Hematopoietic multipotent progenitor cell treated with erythropoietin and hydrocortisone succinate and interleukin-3 and kit ligand, for 6 days (in vitro differentiated cells): ENCODE measurements around the gene NCF2.
"Not testable (repeated sequence)": the region's sequence is repeated elsewhere in the genome, so short reads cannot be mapped to it uniquely, and the experiment has no call there.

ENCODE experiments used
- DNase-seq: peaks from one replicate; pipeline ENCODE4 v3.0.0-alpha.2; 2015

NCF2 gene, protein sequence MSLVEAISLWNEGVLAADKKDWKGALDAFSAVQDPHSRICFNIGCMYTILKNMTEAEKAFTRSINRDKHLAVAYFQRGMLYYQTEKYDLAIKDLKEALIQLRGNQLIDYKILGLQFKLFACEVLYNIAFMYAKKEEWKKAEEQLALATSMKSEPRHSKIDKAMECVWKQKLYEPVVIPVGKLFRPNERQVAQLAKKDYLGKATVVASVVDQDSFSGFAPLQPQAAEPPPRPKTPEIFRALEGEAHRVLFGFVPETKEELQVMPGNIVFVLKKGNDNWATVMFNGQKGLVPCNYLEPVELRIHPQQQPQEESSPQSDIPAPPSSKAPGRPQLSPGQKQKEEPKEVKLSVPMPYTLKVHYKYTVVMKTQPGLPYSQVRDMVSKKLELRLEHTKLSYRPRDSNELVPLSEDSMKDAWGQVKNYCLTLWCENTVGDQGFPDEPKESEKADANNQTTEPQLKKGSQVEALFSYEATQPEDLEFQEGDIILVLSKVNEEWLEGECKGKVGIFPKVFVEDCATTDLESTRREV

DNA sequence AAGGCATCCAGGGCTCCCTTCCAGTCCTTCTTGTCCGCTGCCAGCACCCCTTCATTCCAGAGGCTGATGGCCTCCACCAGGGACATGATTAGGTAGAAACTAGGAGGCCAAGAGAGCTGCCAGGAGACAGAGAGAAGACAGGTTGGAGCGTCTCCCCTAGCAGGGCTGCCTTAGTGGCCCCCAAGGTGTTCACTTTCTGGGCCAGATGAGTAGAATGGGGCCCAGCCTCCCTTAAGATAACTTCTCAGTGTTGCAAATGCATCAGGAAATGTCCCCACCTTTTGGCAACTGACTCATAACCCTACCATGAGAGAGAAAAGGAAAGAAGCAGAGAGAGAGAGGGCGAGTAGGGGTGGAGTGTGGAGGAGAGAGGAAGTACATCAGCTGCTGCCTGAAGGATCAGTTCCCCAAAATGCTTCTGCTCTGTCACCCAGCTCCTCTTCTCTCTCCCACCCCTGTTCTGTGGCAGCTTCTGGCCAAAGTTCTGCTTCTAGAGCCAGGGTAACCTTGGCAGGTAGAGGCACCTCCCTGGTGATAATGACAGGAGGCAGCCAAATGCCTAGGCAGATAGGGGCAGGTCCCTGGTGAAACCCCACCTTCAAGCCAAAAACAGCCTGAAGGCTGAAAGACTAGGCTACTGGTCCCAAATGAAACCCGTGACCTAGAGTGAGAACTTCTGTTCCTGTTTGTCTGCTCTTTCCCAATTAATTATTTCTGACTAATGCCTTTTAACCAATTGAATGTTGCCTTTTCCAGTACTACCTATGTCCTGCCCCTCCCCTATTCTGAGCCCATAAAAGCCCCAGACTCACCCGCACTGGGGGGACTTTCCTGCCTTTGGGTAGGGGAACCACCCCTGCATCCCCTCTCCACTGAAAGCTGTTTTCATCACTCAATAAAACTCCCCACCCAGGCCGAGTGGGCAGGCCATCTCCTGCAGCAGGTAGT lies at the start of gene NCF2:
Gene NCF2 (minus strand): TSS at position 216 of the 948 bp plus-strand sequence. CDS start 130 bp downstream, at position 86.
- DNase-seq = peak; percentile 73

DNA sequence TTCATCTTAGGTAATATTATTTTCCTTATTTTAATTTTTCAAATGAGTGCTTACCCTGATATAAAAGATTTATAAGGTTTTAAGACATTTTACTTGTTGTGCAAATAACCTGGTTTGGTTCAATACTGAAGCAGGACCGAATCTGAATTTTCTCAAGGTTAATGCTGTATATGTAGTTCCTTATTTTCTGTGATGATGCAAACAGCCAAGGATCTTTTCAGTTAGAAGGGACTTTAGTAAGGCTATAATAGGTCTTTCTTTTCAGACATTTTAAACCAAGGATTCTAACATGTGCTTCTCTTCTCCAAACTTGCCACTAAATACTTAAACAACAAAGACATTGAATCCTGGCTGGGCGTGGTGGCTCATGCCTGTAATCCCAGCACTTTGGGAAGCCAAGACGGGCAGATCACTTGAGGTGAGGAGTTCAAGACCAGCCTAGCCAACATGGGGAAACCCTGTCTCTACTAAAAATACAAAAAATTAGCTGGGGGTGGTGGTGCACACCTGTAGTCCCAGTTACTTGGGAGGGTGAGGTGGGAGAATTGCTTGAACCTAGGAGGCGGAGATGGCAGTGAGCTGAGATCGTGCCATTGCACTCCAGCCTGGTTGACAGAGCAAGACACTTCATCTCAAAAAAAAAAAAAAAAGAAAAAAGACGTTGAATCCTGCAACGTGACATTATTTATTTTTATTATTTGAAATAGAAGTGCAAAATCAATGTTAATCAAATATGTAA lies 48.6 kb upstream of the NCF2 start:
- DNase-seq = peak; percentile 19

DNA sequence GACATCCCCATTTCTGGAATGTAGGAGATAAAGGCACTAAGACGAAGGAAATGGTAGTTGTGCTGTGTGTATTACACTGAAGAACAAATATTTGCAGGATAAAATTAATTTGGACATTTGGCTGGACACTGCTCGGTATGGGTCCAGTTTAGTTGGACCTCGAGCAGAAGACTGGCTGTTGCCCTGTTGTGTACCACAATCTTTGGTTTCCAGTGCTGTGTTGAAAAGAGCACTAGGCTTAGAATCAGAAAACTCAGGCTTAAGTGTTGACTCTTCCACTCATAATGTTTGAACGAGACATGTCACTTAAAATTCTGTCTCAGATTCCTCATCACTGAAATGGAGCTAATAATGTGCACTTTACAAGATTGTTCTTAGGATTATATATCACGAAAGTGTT lies 46.5 kb upstream of the NCF2 start:
- no peak for DNase-seq

DNA sequence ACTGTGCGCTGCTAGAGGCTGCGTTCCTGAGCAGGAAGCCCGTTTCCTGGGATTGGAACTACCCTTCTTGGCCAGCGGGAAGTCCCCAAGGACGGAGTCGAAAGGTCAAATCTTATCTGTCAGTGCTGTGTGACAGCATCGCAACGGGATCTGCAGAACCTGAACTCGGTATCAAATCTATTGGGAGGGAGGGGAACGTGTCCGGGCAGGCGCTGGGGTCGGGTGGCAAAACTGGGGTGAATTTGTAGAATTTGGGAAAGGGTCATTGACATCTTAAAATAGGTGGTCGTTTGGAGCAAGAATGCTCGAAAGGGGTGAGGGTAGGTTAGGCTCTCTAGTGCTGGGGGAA lies 46.0 kb upstream of the NCF2 start:
- no peak for DNase-seq

DNA sequence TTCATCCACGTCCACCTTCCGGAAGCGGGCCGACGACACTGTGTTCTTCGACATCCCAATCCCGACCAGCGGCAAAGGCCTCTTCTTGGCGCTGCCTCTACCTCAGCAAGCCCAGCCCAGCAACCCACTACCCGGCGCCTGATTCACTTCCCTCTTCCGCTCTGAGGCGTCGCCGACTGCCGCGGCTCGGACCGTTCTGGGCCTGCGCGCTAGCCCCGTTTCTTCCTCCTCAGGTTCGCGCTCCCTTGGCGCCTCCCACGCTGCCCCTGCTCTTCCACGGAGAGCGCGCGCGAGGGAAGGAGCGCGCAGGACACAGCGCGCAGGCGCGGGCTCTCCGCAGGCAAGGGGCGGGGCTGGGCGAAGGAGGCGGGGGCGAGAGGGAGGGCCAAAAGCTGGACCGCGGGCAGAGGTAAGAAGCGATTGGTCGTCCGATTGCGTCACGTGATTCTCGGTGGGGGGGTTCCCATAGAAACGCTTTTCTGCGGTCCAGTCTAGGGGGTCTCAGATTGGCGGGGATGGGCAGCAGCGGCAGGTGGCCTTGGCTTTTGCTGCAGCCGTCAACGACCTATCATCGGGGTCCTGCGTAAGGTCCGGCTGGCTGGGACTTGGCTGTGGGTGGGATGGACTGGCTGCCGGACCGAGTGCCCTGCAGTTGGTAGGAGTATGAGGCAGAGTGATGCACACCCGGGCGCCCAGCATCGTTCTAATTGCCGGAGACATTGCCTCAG lies 45.5 kb upstream of the NCF2 start, which contains the start of gene ARPC5:
Gene ARPC5 (minus strand): TSS at position 178 of the 728 bp plus-strand sequence. CDS start 124 bp downstream, at position 54.
- peak; percentile 97 for DNase-seq

DNA sequence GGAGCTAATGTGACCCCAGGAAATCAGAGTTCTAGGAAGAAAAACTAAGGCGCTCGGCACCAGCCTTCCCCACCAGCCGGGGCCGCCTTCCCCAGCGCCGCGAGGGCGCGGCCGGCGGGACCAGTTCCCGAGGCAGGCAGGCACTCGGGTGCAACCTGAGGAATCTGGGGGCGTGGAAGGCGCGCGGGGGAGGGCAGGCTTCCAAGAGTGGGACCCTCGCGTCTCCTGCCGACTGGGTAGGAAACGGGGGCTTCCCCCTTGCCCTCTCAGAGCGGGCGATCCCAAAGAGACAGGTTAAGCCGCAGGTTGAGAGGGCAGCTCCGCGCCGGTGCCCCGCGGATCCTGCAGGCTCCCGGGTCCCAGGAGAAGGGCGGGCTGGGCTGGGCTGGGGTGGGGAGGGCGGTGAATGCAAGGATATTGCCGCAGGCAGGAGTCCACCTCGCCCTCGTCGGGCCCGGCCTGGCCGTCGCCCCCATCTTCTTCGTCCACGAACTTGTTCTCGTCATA lies 44.9 kb upstream of the NCF2 start:
- peak; percentile 22 for DNase-seq

DNA sequence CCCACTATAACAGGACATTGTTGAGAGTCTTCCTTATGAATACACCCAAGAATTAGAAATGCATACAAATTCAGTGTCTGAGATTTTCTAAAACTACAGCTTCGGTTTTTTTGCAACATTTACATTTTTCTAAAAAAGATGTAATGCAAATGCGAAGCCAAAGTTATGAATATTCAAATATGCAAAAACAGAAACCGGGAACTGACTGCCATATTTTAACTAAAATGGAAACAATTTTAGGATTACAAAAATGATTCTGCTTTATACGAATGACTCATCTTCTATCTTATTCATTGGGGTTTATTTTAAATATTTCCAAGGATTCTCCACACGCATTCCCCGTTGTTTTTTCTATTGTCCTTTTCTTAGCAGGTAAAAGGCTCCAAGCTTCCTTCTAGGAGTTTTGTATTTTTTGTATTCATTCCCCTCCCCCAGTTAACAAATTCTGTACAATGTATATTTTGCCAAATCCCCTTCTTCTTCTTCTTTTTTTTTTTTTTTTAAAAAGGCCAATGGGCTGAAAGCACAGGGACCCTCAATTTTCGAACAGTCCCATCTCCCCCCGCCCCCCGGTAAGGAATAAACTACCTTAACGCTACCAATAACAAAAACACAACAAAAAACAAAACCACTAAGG lies 44.3 kb upstream of the NCF2 start:
- DNase-seq = peak; percentile 20

DNA sequence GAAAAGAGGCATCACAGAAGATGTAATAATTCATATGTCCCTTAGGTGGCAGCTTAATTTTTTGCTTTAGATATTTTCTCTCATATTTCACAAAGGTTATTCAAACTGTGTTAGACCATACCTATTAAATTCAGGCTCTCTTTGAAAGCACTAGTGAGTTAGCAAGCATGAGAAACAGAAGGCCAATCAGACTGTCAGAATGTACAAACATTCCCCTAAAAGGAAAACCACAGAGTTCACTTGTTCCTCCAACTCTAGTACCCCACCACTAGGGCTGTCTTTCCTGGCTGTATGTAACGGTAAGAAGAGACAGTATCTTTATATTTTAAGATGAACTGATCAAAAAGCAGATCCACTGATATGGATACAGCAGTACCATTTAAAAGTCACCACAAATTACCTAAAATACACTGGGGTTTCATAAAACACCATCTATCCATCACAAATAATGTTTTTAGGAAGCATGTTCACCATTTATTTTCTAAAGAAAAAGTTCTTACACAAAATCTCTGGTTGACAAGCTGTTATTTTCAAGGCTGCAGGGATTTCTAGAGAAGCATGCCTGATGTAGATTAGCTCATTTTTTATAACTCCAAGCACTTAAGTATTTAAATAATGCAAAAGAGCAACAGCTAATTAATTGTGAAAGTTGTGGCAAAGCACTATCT lies 43.6 kb upstream of the NCF2 start:
- DNase-seq = peak; percentile 84

DNA sequence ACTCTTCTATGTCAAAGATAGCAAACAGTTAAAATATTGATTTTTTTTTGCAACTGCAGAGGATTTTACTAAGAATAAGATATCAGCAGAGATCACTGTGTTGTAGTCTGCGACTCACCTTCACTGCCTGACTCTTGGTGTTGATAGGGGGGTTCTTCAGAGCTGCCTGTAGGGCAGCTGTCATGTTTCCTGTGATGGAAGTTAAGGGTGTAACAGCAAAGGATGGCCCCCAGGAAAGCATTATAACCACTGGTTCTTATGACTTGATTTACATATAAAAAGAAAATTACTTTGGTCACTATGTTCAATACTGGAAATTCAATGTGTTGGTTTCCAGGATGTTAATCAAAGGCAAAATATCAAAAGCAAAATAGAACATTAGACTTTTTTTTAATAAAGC lies 42.7 kb upstream of the NCF2 start:
- peak; percentile 21 for DNase-seq

DNA sequence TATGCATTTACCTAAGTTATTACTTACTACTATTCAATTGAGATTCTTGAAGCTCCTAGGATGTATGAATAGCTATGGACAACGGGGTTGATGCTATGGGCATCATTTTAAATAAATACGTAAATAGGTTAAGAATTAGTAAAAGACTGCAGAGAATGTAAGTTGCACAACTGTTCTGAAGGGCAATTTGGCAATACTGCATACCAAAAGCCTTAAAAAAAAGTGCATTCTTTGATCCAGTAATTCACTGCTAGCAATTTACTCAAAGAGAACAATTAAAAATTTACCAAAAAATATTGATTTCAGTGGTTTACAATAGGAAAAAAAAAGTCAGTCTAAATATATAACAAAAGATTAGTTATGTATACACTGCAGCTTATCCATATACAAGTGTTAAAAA lies 41.9 kb upstream of the NCF2 start:
- DNase-seq = no peak

DNA sequence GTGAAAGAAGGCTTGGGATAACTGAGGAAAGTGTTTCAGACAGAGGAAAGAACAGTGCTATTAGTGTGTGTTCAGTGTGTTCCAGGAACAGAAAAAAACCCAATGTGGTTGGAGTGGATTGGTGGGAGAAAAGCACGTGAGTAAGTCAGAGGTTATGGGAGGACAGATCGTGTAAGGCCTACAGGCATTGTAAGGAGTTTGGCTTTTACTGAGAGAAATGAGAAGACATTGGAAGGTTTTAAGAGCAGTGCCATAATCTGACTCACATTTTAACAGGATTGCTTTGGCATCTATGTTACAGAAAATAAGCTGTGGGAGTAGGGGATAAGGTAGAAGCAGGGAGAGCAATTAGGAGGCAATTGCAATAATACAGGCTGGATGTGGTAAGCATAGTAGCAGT lies 40.5 kb upstream of the NCF2 start:
- DNase-seq = no peak

DNA sequence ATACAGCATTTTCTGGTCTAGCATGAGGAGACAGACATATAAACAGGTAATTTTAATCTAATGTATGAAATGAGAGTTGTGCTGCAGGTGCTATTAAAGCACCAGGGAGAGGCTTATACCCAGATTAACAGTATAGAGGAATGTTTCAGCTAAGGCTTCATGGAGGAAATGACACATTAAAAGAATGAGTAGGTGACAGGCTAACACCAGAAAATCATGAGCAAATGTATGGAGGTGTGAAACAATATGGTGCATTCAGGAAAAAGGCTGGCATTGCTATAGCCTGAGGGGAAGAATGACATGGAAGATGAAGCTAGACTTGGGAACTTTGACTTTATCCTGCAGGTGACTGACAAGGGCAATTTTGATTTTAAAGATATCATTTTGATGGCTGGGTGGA lies 38.3 kb upstream of the NCF2 start:
- no peak for DNase-seq

DNA sequence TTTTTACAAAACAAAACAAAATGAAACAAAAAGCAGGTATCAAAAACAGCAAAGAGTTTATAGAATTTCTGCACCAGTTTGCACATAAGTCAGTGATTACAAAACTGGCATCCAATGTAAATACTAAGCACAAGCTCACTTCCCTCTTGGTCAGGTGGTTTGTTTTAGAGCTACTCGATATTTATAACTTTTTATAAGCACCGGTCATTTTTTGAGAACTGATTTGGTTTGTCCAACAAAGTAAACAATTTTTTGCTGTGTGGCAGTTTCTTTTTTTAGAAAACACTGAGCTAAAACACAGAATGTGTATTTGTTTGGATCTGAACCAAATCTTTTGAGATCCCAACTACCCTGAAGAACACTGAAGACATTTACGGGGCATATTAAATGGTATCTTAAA lies 36.0 kb upstream of the NCF2 start:
- DNase-seq = not testable (repeated sequence)

DNA sequence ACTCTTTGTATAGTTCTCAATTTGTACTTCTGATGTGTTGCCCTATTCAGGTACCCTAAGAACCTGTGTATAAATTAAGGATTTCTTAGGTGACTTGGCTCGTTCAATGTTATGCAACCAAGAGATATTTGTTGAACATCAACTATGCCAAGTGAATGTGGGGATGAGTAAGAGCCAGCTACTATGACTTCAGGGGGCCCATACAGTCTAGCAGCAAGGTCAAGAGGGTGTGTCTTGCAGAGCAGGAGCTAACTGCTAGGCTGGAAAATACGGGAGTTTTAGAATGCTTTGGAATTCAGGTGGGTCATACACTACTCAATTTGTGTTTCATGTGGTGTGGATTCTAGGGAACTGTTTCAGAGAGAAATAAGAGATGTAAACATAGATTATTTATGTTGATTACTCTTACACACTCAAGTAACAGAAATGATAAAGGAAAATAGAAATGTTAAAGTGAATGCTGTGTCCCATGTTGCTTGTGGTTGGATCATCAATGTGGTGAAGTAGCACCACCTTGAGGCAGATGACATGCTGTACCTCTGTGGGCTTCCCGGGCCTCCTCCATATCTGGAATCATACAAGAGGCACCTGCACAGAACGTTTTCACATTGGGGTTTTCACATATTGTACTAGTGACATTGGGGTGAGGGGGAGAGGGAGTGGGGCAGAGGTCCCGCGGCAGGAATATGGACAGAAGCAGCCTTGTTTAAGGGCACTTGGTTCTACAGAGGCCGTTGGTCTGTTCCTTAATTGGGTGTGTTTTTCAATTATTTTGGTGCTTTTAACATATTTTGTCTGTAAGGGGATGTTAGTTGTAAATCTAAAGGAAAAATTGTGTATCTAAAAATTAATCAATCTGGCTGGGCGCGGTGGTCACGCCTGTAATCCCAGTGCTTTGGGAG lies 32.9 kb upstream of the NCF2 start:
- peak; percentile 80 for DNase-seq

DNA sequence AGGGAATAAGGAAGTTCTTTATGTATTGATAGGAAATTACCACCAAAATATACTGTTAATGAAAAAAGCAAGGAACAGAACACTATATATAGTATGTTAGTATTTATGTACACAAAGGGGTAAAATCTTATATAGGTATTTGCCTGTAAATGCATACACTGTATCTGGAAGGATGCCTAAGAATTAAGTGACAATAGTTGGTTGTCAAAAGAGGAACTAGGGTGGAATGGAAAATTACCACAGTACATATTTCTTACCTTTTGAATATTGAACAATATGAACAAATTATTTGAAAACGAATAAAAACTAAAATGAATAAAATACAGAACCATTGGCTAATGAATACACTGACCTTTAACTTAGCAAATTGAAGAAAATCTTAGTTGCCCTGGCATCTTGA lies 31.8 kb upstream of the NCF2 start:
- DNase-seq = no peak

DNA sequence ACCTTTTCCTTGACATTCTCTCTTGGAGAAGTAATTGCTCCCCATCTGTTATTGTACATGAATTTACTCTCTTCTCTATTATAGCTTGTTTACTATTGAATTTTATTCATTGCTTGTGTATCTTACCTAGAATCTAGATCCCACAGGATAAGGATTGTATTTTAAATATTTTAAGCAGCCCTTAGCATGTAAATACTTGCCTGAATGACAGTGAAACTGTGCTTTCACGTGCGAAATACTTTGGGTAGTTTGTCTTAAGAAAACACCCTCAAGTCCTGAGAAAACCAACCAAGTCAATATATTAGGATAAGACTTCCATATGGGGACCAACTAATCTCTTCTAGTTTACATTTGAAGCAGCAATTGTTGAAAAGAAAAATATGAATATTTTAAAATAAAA lies 30.1 kb upstream of the NCF2 start:
- no peak for DNase-seq

DNA sequence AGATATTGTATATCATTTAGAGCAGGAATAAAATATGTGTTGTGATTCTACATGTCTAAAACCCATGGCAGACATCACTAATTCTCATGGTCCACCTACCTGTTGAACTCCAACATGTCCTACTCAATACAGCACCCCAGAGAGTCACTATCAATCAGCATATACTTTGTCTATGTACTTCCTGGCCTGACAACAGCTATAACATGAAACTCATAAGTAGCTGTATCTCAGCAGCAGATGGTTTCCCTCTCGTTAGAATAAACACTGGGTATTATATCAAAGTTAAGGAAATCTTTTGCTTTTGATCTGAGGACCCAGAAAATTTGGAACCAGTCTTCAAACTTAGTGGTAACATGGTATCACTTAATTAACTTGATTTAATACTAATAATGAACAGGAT lies 29.5 kb upstream of the NCF2 start:
- DNase-seq = no peak

DNA sequence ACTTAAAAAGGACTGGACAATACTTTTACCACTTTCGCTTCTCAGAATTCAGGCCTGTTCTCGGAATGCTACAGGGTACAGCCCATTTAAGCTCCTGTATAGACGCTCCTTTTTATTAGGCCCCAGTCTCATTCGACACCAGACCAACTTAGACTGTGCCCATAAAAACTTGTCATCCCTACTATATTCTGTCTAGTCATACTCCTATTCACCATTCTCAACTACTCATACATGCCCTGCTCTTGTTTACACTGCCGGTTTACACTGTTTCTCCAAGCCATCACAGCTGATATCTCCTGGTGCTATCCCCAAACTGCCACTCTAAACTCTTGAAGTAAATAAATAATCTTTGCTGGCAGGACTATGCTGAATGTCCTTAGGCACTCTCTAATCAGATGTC lies 27.9 kb upstream of the NCF2 start:
- not testable (repeated sequence) for DNase-seq

DNA sequence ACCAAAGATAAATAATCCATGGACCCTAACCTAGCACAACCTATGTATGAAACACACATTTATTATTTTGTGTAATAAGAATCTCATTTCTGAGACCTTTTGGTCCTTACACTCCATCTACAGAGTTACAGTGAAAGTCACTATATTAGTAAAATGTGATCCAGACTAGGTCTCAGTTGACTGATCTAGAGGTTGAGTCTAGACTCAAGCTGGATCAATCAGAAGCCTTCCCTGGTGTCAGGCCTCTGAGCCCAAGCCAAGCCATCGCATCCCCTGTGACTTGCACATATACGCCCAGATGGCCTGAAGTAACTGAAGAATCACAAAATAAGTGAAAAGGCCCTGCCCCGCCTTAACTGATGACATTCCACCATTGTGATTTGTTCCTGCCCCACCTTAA lies 22.7 kb upstream of the NCF2 start:
- DNase-seq = not testable (repeated sequence)

DNA sequence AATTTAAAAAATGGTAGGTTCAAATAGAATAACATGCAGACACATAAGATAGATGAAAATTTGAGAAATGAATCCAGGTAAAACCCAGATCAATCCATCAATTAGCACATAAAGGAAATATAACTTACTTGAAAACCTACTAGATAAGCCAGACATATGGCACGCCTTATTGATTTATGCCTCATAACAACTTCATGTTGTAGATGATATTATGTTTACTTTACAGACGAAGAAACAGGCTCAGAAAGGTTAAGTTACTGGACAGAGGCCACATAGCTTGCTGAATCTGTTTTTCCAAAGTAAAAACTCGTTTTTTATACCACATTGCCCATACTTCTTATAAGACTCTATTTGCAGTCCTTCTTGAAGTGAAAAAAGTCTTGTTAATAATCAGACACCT lies 22.1 kb upstream of the NCF2 start:
- DNase-seq = no peak
